ENCODE data around the gene TRMT112. TPM values are rescaled to one million over a fixed set of nuclear protein-coding genes. Genes with fewer than 3 reads are reported as not detected.

TRMT112 gene
- total RNA-seq, 2 experiments from 2014 or later = 205 to 322 TPM

- intact Hi-C loops (cut with micrococcal nuclease; ENCODE audit: unreplicated experiment) = no loop called here
- no peak overlapping the region for H2AFZ ChIP-seq (ENCODE audit: low read length)
- H3K36me3 ChIP-seq (ENCODE audit: insufficient read depth, low read length) = no peaks in the 10 kb centered on the region
- H4K20me1 ChIP-seq (ENCODE audit: insufficient read depth, low read length) = no peaks in the 10 kb centered on the region
- H3K79me2 ChIP-seq (ENCODE audit: insufficient read depth, low read depth, low read length) = no peaks in the 10 kb centered on the region
- no peaks in the 10 kb centered on the region for H3K9me2 ChIP-seq (ENCODE audit: insufficient read depth, low read length)
- H3K4me3 ChIP-seq (ENCODE audit: low read depth, low read length, poor library complexity, severe bottlenecking) = no peak overlapping the region
- CTCF ChIA-PET (ENCODE audit: unreplicated experiment) = no interaction called here
- no peak overlapping the region for H3K27ac ChIP-seq (ENCODE audit: low read depth, low read length, poor library complexity, severe bottlenecking)
- H3K4me2 ChIP-seq (ENCODE audit: low read length) = no peak overlapping the region
- BruUV-seq (replicated peaks) = no TSS peak
- POLR2A ChIA-PET = no interaction called here
- no peak for TF ChIP-seq CTCF (conservative IDR thresholded peaks at IDR 0.05; ENCODE audit: low read length)
- TF ChIP-seq EZH2phosphoT487 (IDR thresholded peaks at IDR 0.05; ENCODE audit: borderline replicate concordance, low read depth, low read length) = no peak
- peaks cover 19% of the 10 kb centered on the region for H3K4me1 ChIP-seq (ENCODE audit: insufficient read depth, low read length, poor library complexity, severe bottlenecking)
- H3K9me3 ChIP-seq (ENCODE audit: low read length) = no peaks in the 10 kb centered on the region
- DNase-seq (ENCODE audit: low spot score) = no peak
Measured at GRCh38 chr11:64298966-64299846, 18.2 kb downstream of the TRMT112 start.

DNA sequence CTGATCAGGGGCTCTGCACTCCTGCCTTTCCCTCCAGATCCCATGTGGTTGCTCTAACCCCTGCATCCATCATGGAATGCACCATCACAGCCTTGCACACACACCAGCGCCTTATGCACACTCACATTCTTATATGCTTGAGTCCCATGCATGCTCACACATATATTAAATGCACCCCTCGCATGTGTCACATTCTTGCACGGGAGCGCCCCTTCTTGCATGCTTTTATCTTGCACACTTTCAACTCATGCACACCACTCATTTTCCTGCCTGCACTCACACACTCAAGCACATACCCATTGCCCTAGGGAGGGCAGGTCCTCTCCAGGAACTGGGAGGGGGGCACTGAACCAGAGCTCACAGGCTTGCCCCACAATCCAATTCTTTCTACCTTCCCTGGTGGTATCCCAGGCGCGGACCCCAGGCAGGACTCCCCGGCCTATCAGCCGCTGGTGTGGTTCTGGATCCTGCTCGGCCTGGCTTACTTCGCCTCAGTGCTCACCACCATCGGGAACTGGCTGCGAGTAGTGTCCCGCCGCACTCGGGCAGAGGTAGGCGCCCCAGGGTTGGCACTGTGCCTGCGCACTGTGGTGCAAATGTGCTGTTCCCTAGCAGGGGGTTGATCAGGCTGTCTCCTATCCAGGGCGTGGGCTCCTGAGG is 19.5 kb downstream of the TRMT112 start:
- Histone ChIP-seq H3K9me2 (ENCODE audit: insufficient read depth, low read length) (no peaks in the 10 kb centered on the region), H3K9me3 (ENCODE audit: low read length) (no peaks in the 10 kb centered on the region), H3K79me2 (ENCODE audit: insufficient read depth, low read depth, low read length) (no peaks in the 10 kb centered on the region), H3K4me2 (ENCODE audit: low read length) (no peak overlapping the region), H4K20me1 (ENCODE audit: insufficient read depth, low read length) (no peaks in the 10 kb centered on the region), H3K4me1 (ENCODE audit: insufficient read depth, low read length, poor library complexity, severe bottlenecking) (peaks cover 9% of the 10 kb centered on the region), H3K27ac (ENCODE audit: low read depth, low read length, poor library complexity, severe bottlenecking) (no peak overlapping the region), H2AFZ (ENCODE audit: low read length) (no peak overlapping the region), H3K4me3 (ENCODE audit: low read depth, low read length, poor library complexity, severe bottlenecking) (no peak overlapping the region), H3K36me3 (ENCODE audit: insufficient read depth, low read length) (no peaks in the 10 kb centered on the region)
- POLR2A ChIA-PET = no interaction called here
- TF ChIP-seq EZH2phosphoT487 (IDR thresholded peaks at IDR 0.05; ENCODE audit: borderline replicate concordance, low read depth, low read length) (no peak), CTCF (conservative IDR thresholded peaks at IDR 0.05; ENCODE audit: low read length) (no peak)
- CTCF ChIA-PET (ENCODE audit: unreplicated experiment) = no interaction called here
- BruUV-seq (replicated peaks) = no TSS peak
- DNase-seq (ENCODE audit: low spot score) = no peak
- intact Hi-C loops (cut with micrococcal nuclease; ENCODE audit: unreplicated experiment) = no loop called here

All from OCI-LY7 (cell line).